Neural cell (in vitro differentiated cells): ENCODE data around the gene AGPAT3. TPM values are rescaled to one million over a fixed set of nuclear protein-coding genes. Genes with fewer than 3 reads are reported as not detected.

Experiments
- H2AFZ ChIP-seq: fragments of 200-600, 300-800 bp; sonication (generic), shearing (Covaris generic); 2 replicates; pipeline ENCODE4 v1.6.0; 2014; ENCODE audit warnings: low read depth, mild to moderate bottlenecking, antibody characterized with exemption, low read length, moderate library complexity
- H3F3A ChIP-seq: fragments of 200-600 bp; shearing (Covaris generic); 2 replicates; pipeline ENCODE4 v1.6.1; 2016; ENCODE audit warnings: mild to moderate bottlenecking, moderate library complexity, mixed read lengths, antibody characterized with exemption, low read length; ENCODE audit not compliant: insufficient read depth, poor library complexity, severe bottlenecking
- H3K27ac ChIP-seq: fragments of 200-600, 300-800 bp; sonication (generic), shearing (Covaris generic); 2 replicates; pipeline ENCODE4 v1.5.1; 2014; ENCODE audit warnings: mild to moderate bottlenecking, low read length, moderate library complexity
- H3K27me3 ChIP-seq: fragments of 300-800, 200-600 bp; sonication (generic), shearing (Covaris generic); 2 replicates; pipeline ENCODE4 v1.6.0; 2014; ENCODE audit warnings: mild to moderate bottlenecking, low read depth, low read length, moderate library complexity; ENCODE audit not compliant: insufficient read depth
- H3K36me3 ChIP-seq: fragments of 300-800, 200-600 bp; sonication (generic), shearing (Covaris generic); 2 replicates; pipeline ENCODE4 v1.5.1; 2014; ENCODE audit warnings: mild to moderate bottlenecking, antibody characterized with exemption, low read length, moderate library complexity; ENCODE audit not compliant: insufficient read depth
- H3K4me2 ChIP-seq: fragments of 300-800, 200-600 bp; sonication (generic), shearing (Covaris generic); 2 replicates; pipeline ENCODE4 v1.6.0; 2014; ENCODE audit warnings: mild to moderate bottlenecking, low read length
- H3K4me3 ChIP-seq: fragments of 300-800, 200-600 bp; sonication (generic), shearing (Covaris generic); 2 replicates; pipeline ENCODE4 v1.5.1; 2014; ENCODE audit warnings: mild to moderate bottlenecking, low read length, moderate library complexity
- H3K79me2 ChIP-seq: fragments of 200-600 bp; shearing (Covaris generic); replicated peaks from 2 replicates; pipeline ENCODE4 v1.6.0; 2014; ENCODE audit warnings: mild to moderate bottlenecking, low read length, moderate library complexity; ENCODE audit not compliant: insufficient read depth
- H3K9ac ChIP-seq: fragments of 300-800, 200-600 bp; sonication (generic), shearing (Covaris generic); 2 replicates; pipeline ENCODE4 v1.6.1; 2016; ENCODE audit warnings: mild to moderate bottlenecking, low read length, mixed read lengths
- H3K9me2 ChIP-seq: fragments of 200-600 bp; shearing (Covaris generic); 2 replicates; pipeline ENCODE4 v1.6.1; 2016; ENCODE audit warnings: mild to moderate bottlenecking, low read length, mixed read lengths; ENCODE audit not compliant: insufficient read depth
- H3K9me3 ChIP-seq: fragments of 200-600, 300-800 bp; sonication (generic), shearing (Covaris generic); 2 replicates; pipeline ENCODE4 v1.6.1; 2016; ENCODE audit warnings: mild to moderate bottlenecking, mixed run types, low read length, moderate library complexity, mixed read lengths
- H4K20me1 ChIP-seq: fragments of 200-600 bp; shearing (Covaris generic); 2 replicates; pipeline ENCODE4 v1.6.1; 2016; ENCODE audit warnings: mild to moderate bottlenecking, mixed run types; ENCODE audit not compliant: insufficient read depth
- CTCF ChIP-seq: fragments of 450-650 bp; IDR thresholded peaks from 2 replicates; pipeline ENCODE4 v1.5.1; 2014; ENCODE audit warnings: antibody characterized with exemption, mild to moderate bottlenecking, moderate library complexity; ENCODE audit not compliant: poor library complexity, severe bottlenecking
- EP300 ChIP-seq: fragments of 450-650 bp; conservative IDR thresholded peaks from 2 replicates; pipeline ENCODE4 v1.6.1; 2014; ENCODE audit warnings: antibody characterized with exemption, mild to moderate bottlenecking, moderate library complexity; ENCODE audit not compliant: poor library complexity, severe bottlenecking
- EZH2 ChIP-seq: fragments of 200-600, 300-800 bp; shearing (Covaris generic), sonication (generic); IDR thresholded peaks from 2 replicates; pipeline ENCODE4 v1.6.1; 2014; ENCODE audit warnings: antibody characterized with exemption, low read length, borderline replicate concordance, mild to moderate bottlenecking; ENCODE audit not compliant: insufficient read depth, poor library complexity, severe bottlenecking
- MXI1 ChIP-seq: fragments of 450-650 bp; conservative IDR thresholded peaks from 2 replicates; pipeline ENCODE4 v1.6.1; 2014; ENCODE audit warnings: antibody characterized with exemption, mild to moderate bottlenecking; ENCODE audit not compliant: poor library complexity, severe bottlenecking
- POLR2AphosphoS5 ChIP-seq: IDR thresholded peaks from 2 replicates; pipeline ENCODE4 v1.6.1; 2012
- RAD21 ChIP-seq: fragments of 450-650 bp; conservative IDR thresholded peaks from 2 replicates; pipeline ENCODE4 v1.6.1; 2014; ENCODE audit warnings: antibody characterized with exemption, mild to moderate bottlenecking, moderate library complexity
- REST ChIP-seq: IDR thresholded peaks from 2 replicates; pipeline ENCODE4 v1.6.1; 2012; ENCODE audit warnings: borderline replicate concordance
- SMC3 ChIP-seq: fragments of 450-650 bp; conservative IDR thresholded peaks from 2 replicates; pipeline ENCODE4 v1.6.1; 2014; ENCODE audit warnings: antibody characterized with exemption, mild to moderate bottlenecking, moderate library complexity; ENCODE audit not compliant: poor library complexity
- TAF1 ChIP-seq: IDR thresholded peaks from 2 replicates; pipeline ENCODE4 v1.6.1; 2012; ENCODE audit warnings: low read depth
- polyA plus RNA-seq: library from polyadenylated mRNA; depleted of rRNA; stranded (reverse); fragments of >200 nt; gene quantifications from 2 replicates; pipeline ENCODE4 v1.2.3, GENCODE V29; 2014

Gene AGPAT3
- polyA plus RNA-seq, 1 donor from 2014 or later = 8.4 TPM

- H3K27ac ChIP-seq = no peak overlapping the region
- H3K79me2 ChIP-seq = no peaks in the 10 kb centered on the region
- no peaks in the 10 kb centered on the region for H3K9me3 ChIP-seq
- no peak overlapping the region for H2AFZ ChIP-seq
- no peaks in the 10 kb centered on the region for H3K36me3 ChIP-seq
- no peaks in the 10 kb centered on the region for H3K27me3 ChIP-seq
- no peak overlapping the region for H3K4me2 ChIP-seq
- H4K20me1 ChIP-seq = no peaks in the 10 kb centered on the region
- no peak for TF ChIP-seq SMC3
- no peak for TF ChIP-seq EP300
- no peak for TF ChIP-seq CTCF
- TF ChIP-seq POLR2AphosphoS5 = no peak
- no peak for TF ChIP-seq EZH2
- TF ChIP-seq MXI1 = no peak
- TF ChIP-seq REST = no peak
- no peak for TF ChIP-seq TAF1
- TF ChIP-seq RAD21 = no peak
- no peaks in the 10 kb centered on the region for H3F3A ChIP-seq
- H3K9ac ChIP-seq = no peak overlapping the region
- H3K9me2 ChIP-seq = no peaks in the 10 kb centered on the region
- no peak overlapping the region for H3K4me3 ChIP-seq
Observed at GRCh38 chr21:43936247-43936967, 71.4 kb downstream of the AGPAT3 start.

GRCh38 chr21:43937051-43937832 lies 72.2 kb downstream of the AGPAT3 start:
- no peaks in the 10 kb centered on the region for H3K79me2 ChIP-seq
- no peak overlapping the region for H3K9ac ChIP-seq
- H3K27ac ChIP-seq = no peak overlapping the region
- H4K20me1 ChIP-seq = no peaks in the 10 kb centered on the region
- H3K9me2 ChIP-seq = no peaks in the 10 kb centered on the region
- H3F3A ChIP-seq = no peaks in the 10 kb centered on the region
- no peak overlapping the region for H3K4me3 ChIP-seq
- H3K4me2 ChIP-seq = no peak overlapping the region
- no peaks in the 10 kb centered on the region for H3K9me3 ChIP-seq
- H3K36me3 ChIP-seq = no peaks in the 10 kb centered on the region
- no peaks in the 10 kb centered on the region for H3K27me3 ChIP-seq
- TF ChIP-seq REST = no peak
- TF ChIP-seq EP300 = no peak
- TF ChIP-seq RAD21 = no peak
- no peak for TF ChIP-seq MXI1
- no peak for TF ChIP-seq EZH2
- no peak for TF ChIP-seq POLR2AphosphoS5
- no peak for TF ChIP-seq TAF1
- no peak for TF ChIP-seq CTCF
- no peak overlapping the region for H2AFZ ChIP-seq
